Hematopoietic multipotent progenitor cell treated with erythropoietin and hydrocortisone succinate and interleukin-3 and kit ligand, for 17 days (in vitro differentiated cells): ENCODE data around the gene NUDT17.
"Not testable (repeated sequence)": the region's sequence is repeated elsewhere in the genome, so short reads cannot be mapped to it uniquely, and the experiment has no call there.

Source experiments
- DNase-seq: peaks from one replicate; pipeline ENCODE4 v3.0.0-alpha.2; 2015; ENCODE audit warnings: low spot score

Gene NUDT17

DNA sequence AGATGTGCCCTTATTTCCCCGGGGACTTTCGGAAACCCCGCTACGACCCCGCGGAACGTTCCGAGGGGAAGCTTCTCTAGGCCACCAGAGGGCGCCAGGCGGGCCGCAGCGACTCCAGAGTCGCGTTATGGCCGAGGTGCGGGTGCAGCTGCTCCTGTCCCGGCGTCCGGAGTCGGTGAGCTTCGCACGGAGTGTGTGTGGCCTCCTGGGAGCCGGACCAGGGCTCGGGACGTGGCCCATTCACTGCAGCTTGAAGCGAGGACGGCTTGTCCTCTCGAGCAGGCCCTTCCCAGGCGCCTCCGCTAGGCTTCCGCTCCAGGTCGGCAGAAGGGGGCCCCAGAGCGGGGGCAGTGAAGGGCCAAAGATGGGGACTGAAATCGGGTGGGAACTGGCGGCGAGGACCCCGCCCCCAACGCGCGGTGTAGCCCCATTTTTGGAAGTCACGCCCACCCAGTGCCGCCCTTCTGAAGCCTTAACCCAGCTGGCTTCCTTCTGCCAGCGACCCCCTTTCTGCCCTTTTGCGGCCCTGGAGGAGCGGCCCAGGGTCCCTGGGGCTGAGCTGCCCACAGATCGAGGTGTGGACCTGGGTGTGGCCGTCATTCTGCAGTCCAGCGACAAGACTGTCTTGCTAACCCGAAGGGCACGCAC, at the start of gene NUDT17:
NUDT17 (plus strand) TSS at position 117 of the 648 bp plus-strand sequence; CDS start at position 128, 11 bp downstream.
- peak; percentile 85 for DNase-seq

DNA sequence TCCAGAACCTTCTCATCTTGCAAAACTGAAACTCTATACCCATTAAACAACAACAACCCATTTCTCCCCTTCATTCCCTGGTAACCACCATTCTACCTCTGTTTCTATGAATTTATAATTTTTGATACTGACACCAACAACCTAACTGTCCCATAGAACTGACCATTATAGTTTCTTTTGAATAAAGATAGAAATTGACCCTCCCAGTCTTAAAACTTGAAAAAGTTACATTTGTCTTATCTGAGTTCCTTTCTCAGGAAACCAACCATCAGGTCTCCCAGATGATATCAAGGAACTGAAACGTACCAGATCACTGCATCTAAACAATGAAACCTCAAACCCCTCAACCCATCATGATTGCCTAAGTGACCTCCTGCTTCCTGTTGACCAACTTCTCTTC, 48.7 kb upstream of the NUDT17 start:
- no peak for DNase-seq

DNA sequence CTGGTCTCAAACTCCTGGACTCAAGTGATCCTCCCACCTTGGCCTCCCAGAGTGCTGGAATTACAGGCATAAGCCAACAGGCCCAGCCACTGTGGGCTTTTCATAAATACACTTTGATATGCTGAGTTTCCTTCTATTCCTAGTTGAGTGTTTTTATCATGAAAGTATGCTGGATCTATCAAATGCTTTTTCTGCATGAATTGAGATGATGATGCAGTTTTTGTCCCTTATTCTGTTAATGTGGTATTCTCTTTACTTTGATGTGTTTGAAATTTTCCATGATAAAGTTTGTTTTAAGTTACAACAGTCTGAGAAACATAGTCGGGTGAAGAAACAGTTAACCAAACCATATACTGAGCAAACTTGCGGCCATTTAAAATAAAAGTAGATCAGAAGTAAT, 45.6 kb upstream of the NUDT17 start:
- DNase-seq, result no peak

- no peak for DNase-seq
These were observed 41.0 kb upstream of the NUDT17 start for GRCh38 chr1:145804235-145805045.

DNA sequence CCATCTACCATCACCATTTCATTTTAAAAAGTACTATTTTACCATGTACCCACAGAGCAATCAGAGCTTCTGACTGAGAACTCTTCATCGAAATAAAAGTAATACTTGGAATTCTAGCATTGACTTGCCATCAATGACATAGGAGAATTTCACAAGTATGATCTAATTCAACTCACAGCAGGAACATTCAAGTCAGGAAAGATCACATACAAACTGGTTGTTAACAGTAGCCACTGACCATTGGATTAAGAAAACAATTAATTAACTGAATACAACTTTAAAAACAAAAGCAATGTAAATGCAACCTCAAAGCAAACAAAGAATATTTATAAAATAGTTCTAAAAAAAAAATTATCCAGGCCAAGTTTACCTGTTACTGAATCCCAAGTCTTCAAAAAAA, 40.4 kb upstream of the NUDT17 start:
- no peak for DNase-seq

- no peak for DNase-seq
These were observed 39.0 kb upstream of the NUDT17 start for GRCh38 chr1:145806408-145806807.

DNA sequence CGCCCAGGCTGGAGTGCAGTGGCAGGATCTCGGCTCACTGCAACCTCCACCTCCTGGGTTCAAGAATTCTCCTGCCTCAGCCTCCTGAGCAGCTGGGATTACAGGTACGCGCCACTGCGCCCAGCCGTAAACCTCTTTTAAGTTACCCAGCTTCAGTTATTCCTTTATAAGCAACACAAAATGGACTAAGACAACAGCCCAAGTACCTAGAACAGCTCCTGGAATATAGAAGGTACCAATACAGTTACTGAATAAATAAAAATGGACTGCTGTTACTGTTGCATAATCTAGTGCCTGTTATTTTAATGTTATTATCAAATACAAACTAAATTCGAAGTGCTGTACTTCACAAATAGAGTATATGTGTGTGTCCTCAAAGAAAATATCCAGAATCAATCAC, 38.6 kb upstream of the NUDT17 start:
- no peak for DNase-seq

DNA sequence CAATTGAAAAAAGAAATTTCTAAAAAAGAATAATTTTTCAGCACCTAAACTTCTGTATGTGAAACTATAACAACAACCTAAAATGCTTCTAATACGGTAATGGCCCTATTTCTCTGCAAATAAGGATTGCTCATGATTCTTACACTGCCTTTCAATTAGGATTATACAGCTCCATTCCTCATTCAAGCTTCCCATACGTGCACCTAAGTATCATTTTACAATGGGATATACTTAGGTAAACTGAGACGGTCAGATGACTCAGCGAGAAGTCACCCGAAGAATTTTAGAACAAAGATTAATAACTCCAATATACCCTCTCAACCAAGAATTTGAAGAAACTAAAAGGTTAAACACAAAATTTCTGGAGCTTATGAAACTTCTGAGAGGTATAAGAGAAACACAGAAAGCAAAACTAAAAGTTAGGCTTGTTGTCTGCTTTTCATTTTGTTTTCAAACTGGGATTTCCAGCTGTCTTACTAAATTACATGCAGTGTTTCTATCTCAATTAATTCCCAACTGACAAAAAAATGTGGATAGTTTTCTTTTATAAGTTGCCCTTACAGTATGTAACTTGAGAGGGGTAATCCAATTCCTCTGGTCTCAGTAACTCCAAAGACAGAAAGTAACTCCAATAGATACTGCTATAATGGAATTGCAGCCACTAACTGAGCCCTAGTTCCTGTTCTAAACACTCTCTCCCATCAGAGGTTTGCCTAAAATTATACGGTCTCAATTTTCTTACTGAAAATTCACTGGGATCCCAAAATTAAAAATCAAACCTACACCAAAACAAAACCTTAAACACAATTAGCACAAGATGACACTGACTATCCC, 32.2 kb upstream of the NUDT17 start:
- DNase-seq, result not testable (repeated sequence)

DNA sequence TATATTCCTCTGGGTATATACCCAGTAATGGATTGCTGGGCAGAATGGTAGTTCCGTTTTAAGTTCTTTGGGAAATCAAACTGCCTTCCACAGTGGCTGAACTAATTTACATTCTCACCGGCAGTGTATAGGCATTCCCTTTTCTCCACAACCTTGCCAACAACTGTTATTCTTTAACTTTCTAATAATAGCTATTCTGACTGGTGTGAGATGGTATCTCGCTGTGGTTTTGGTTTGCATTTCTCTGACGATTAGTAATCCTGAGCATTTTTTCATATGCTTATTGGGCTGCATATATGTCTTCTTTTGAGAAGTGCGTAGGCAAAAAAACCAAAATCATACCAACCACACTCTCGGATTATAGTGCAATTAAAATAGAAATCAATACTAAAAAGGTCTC, 27.3 kb upstream of the NUDT17 start:
- not testable (repeated sequence) for DNase-seq

DNA sequence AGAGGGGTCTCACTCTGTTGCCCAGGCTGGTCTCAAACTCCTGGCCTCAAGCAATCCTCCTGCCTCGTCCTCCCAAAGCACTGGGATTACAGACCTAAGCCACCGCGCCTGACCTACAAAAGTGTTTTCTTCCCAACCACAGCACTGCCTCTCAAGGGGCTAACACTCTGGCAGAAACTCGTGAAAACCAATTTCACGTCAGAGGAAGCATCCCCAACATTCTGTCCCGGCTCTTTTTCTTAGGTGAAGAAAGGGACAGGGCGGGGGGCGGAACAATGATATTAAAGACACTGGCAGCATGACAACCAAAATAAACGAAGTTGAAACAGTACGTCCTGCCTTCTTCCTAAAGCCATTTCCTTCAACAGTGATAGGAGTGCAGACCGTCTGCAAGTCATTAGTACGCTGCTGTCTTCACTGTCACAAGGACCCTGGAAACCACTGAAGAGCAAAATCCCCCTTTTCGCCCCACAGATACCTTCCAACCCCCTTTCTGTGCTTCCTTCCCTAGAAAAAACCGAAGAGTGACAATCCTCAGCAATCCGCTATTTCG, 22.6 kb upstream of the NUDT17 start:
- not testable (repeated sequence) for DNase-seq

DNA sequence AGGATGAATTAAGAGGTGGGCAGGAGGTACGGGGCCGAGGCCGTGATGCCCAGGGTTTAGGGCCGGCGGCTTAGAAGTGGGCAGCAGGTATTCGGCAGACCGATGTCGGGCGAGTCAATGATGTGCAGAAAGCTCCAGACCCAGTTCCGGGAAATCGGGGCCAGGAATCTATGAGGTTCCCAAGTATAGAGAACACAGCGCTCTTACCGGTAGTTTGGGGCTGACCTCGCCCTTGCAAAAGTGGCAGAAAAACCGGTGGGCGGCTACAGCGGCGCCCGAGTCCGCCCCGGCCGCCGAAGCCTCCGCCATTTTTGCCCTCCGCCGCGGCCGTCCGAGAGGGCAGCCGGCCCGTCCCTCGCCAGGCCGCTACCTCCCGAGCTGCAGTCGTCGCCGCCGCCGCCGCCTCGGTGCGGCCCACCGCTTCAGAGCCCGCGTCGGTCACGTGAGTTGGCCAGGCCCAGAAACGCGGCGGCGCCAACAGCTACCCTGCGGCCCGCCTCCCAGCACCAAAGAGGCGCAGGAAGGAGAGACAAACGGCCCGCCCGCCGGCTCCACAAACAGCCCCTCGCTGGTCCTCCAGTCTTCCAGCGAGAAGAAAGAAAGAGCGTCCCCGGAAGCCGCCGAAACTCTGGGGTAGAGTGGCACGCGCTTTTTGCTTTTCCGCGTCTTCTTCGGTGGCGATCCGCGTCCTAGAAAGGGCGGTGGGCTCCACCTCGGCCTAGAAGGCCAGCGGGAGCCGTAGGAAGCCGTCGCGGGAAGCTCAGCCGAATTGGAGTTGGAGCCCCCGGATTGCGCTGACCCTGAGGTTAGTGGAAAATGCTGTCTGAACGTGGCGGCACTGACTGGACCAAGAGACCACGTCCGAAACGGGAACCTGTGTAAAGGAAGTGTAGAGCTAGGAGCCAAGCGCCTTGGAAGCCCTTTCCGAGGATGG, 21.6 kb upstream of the NUDT17 start, which contains the start of the genes POLR3C and RNF115:
POLR3C (plus strand) TSS at position 636 of the 934 bp plus-strand sequence. CDS start 1,577 bp downstream, outside the sequence.
RNF115 (minus strand) TSS at position 531 of the 934 bp plus-strand sequence; CDS start at position 309, 222 bp downstream.
- DNase-seq, result peak; percentile 84

DNA sequence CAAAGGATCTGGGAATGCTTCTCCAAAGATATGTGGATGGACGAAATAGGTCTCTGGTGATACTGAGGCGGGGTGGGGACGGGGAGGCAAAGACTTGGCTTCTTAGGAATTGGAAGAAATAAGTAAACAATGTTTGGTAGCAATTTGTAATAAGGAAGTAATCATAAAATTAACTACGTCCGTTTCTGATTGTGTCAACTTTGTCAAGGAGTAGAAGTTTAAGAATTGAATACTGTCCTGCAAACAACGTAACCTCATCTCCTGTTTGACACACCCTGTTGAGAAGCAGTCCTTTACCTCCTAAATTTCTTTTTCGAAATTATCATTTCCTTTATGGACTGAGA, 21.0 kb upstream of the NUDT17 start:
- peak; percentile 52 for DNase-seq

- peak; percentile 39 for DNase-seq
These were observed 19.4 kb upstream of the NUDT17 start for GRCh38 chr1:145826030-145826429.

DNA sequence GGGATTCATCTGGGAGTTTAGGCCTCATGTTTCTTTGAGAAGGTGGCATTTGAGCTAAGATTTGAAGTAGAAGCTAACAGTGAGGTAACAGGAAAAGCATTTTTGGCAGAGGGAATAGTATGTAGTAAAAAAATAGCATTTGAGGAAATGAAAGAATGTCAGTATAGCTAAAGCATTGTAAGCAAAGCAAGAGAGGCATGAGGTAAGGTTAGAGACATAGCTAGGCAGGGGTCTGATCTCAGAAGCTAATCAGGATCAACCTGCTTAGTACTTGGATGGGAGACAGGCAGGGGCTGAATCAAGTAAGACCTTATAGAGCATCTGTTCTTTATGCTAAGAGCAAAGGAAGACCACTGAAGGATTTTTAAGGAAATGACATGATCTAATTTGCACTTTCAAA, 17.5 kb upstream of the NUDT17 start:
- no peak for DNase-seq

DNA sequence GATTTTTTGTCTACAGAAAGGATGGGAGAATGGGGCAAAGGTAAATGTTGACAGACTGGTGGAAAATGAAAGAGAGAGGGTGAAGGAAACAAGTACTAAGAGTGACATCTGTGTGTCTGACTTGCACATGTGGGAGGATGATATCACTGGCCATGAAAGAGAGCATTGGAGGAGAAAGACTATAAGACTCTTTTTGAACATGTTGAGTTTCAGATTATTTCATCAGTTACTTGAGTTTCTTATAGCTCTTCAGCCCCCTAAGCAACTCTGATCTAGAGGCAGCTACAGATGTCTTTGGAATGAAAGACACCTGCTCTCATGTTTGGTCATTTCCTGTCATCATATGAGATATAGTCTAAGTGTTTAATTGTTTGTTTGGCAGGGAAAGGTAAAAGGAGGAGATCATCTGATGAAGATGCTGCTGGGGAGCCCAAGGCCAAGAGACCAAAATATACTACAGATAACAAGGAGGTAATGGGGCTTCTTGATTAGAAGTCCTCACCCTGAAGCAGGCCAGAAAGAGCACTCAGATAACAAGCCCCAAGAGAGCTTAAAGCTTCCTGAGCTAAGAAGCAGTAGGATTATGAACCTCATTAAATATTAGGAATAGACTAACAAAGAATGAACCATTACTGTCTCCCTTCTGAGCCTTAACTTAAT, 16.9 kb upstream of the NUDT17 start:
- peak; percentile 74 for DNase-seq

GRCh38 chr1:145830810-145831209, 14.6 kb upstream of the NUDT17 start:
- not testable (repeated sequence) for DNase-seq

- DNase-seq, result no peak
These were observed 7.8 kb upstream of the NUDT17 start for GRCh38 chr1:145837656-145838055.

GRCh38 chr1:145843031-145843430, 2.4 kb upstream of the NUDT17 start:
- DNase-seq, result no peak

DNA sequence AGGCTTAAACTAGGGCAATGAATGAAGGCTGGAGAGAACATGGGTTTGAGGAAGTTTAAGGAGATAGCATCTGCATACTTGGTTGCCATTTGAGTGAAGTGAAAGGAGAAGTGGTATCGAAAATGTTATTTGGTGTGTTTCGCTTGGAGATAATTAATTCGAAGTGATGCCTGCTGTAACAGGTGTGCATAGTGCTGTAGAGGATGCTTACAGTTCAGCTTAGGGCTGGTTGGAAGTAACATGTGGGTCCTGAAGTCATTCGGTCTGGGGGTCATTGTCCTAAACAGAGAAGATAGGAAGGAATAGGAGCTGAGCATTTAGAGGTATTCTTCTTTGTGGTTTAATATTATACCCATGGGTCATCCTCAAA, 301 bp upstream of the NUDT17 start:
- no peak for DNase-seq

GRCh38 chr1:145846201-145846612, 777 bp downstream of the NUDT17 start:
- DNase-seq, result peak; percentile 37
